Natural killer cell treated with Interleukin-12 subunit alpha and Interleukin-12 subunit beta and Interleukin-15 and Interleukin-18, amount 100 ng/mL, for 72 hours (primary cell): ENCODE results near the gene PCNA. TPM values are rescaled to one million over a fixed set of nuclear protein-coding genes. Genes with fewer than 3 reads are reported as not detected.

ENCODE experiments used
- total RNA-seq, 2 donors: library from RNA; stranded (reverse); gene quantifications; one replicate each; pipeline ENCODE4 v1.2.3, GENCODE V29; 2022

Gene PCNA
- total RNA-seq, 2 donors from 2014 or later, result 288 to 377 TPM

Other genes with a start within 250 kb of the PCNA start
- 10 to 100 TPM; 18.6 to 32.9 TPM for gene SLC23A2, start 118.4 kb downstream of the PCNA start, total RNA-seq
- 10 to 100 TPM; 68.3 to 78.1 TPM for gene TMEM230, start 6.9 kb downstream of the PCNA start, total RNA-seq
- 10 to 100 TPM; 48.7 to 52.0 TPM for gene CDS2, start 7.0 kb upstream of the PCNA start, total RNA-seq
- gene PROKR2, start 197.0 kb upstream of the PCNA start, total RNA-seq, result not detected